Right atrium auricular region (tissue), 2 donors: ENCODE measurements around the gene INSIG2. TPM values are rescaled to one million over a fixed set of nuclear protein-coding genes. Genes with fewer than 3 reads are reported as not detected.

Source experiments
- DNase-seq: peaks from one replicate; pipeline ENCODE4 v3.0.0-alpha.2; 2019; ENCODE audit warnings: low spot score
- H3K27ac ChIP-seq, 2 donors: fragments of 200-600 bp; sonication (generic); 1 replicate in 1 of 2; 2 replicates in 1 of 2; pipeline ENCODE4 v1.5.1; 2016 to 2019
- H3K27me3 ChIP-seq, 2 donors: fragments of 200-600 bp; sonication (generic); one replicate each; pipeline versions ENCODE4 v1.5.1 to v1.6.0; 2017 to 2019
- H3K36me3 ChIP-seq: fragments of 200-600 bp; sonication (generic); one replicate; pipeline ENCODE4 v1.5.1; 2016
- H3K4me1 ChIP-seq, 2 donors: fragments of 200-600 bp; sonication (generic); one replicate each; pipeline versions ENCODE4 v1.5.1 to v1.6.0; 2017 to 2019
- H3K4me3 ChIP-seq, 2 donors: fragments of 200-600 bp; sonication (generic); 1 replicate in 1 of 2; 2 replicates in 1 of 2; pipeline ENCODE4 v1.5.1; 2017 to 2019; ENCODE audit warnings: mild to moderate bottlenecking in 1 of 2, moderate library complexity in 1 of 2
- H3K9me3 ChIP-seq, 2 donors: fragments of 200-600 bp; sonication (generic); one replicate each; pipeline ENCODE4 v1.5.1; 2019
- CTCF ChIP-seq, 2 donors: fragments of 200-600 bp; sonication (generic); IDR thresholded peaks; one replicate each; pipeline ENCODE4 v1.5.1; 2019; ENCODE audit warnings: antibody characterized with exemption in 2 of 2
- total RNA-seq, 2 donors: library from RNA; depleted of rRNA; stranded (reverse); fragments of >200 nt; gene quantifications; one replicate each; pipeline ENCODE4 v1.1.0, GENCODE V29; 2016

Gene INSIG2
- total RNA-seq, 2 donors from 2014 or later, result 8.0 to 10.5 TPM

GRCh38 chr2:118119761-118120400 is 31.6 kb downstream of the INSIG2 start:
- peaks cover 0 to 20% of the 10 kb centered on the region in 2 donors for H3K4me1 ChIP-seq
- TF ChIP-seq CTCF (IDR thresholded peaks at IDR 0.05), result no peak
- H3K9me3 ChIP-seq, result no peaks in the 10 kb centered on the region
- no peak overlapping the region for H3K27ac ChIP-seq
- no peaks in the 10 kb centered on the region for H3K36me3 ChIP-seq
- no peak for DNase-seq
- no peaks in the 10 kb centered on the region for H3K27me3 ChIP-seq
- no peak overlapping the region for H3K4me3 ChIP-seq

GRCh38 chr2:118120401-118120780 is 32.1 kb downstream of the INSIG2 start:
- no peak for DNase-seq
- H3K27me3 ChIP-seq, result no peaks in the 10 kb centered on the region
- H3K27ac ChIP-seq, result no peak overlapping the region
- no peak for TF ChIP-seq CTCF (IDR thresholded peaks at IDR 0.05)
- peaks cover 0 to 20% of the 10 kb centered on the region in 2 donors for H3K4me1 ChIP-seq
- no peaks in the 10 kb centered on the region for H3K36me3 ChIP-seq
- H3K4me3 ChIP-seq, result no peak overlapping the region
- H3K9me3 ChIP-seq, result no peaks in the 10 kb centered on the region

GRCh38 chr2:118121101-118121500 is 32.8 kb downstream of the INSIG2 start:
- no peaks in the 10 kb centered on the region for H3K36me3 ChIP-seq
- peaks cover 0 to 20% of the 10 kb centered on the region in 2 donors for H3K4me1 ChIP-seq
- no peaks in the 10 kb centered on the region for H3K9me3 ChIP-seq
- H3K27ac ChIP-seq, result no peak overlapping the region
- no peak overlapping the region for H3K4me3 ChIP-seq
- no peak for TF ChIP-seq CTCF (IDR thresholded peaks at IDR 0.05)
- DNase-seq, result no peak
- H3K27me3 ChIP-seq, result no peaks in the 10 kb centered on the region

- Histone ChIP-seq H3K27ac (no peak overlapping the region), H3K27me3 (no peaks in the 10 kb centered on the region), H3K36me3 (no peaks in the 10 kb centered on the region), H3K4me3 (no peak overlapping the region), H3K4me1 (peaks cover 0 to 20% of the 10 kb centered on the region in 2 donors), H3K9me3 (no peaks in the 10 kb centered on the region)
- DNase-seq, result no peak
- no peak for TF ChIP-seq CTCF (IDR thresholded peaks at IDR 0.05)
These were observed 33.8 kb downstream of the INSIG2 start for GRCh38 chr2:118121986-118122524.

- no peak for DNase-seq
- H3K27me3 ChIP-seq, result no peaks in the 10 kb centered on the region
- no peak for TF ChIP-seq CTCF (IDR thresholded peaks at IDR 0.05)
- peak overlapping the region; percentile 18 to 38 for H3K27ac ChIP-seq
- no peaks in the 10 kb centered on the region for H3K9me3 ChIP-seq
- no peak overlapping the region for H3K4me3 ChIP-seq
- peaks cover 0 to 20% of the 10 kb centered on the region in 2 donors for H3K4me1 ChIP-seq
- no peaks in the 10 kb centered on the region for H3K36me3 ChIP-seq
These were observed 34.5 kb downstream of the INSIG2 start for GRCh38 chr2:118122594-118123281.
